LNCAP (cell line): Measurements from ENCODE around the gene ERGIC3.
A peak's percentile ranks its signal among the peaks of the same experiment; 100 is the strongest.

Experiments used
- CTCF ChIP-seq: fragments of 450-650 bp; IDR thresholded peaks from 2 replicates; pipeline ENCODE4 v1.5.1; 2017; ENCODE audit warnings: mild to moderate bottlenecking

The ERGIC3 gene

GRCh38 chr20:35564905-35565304 lies 23.0 kb downstream of the ERGIC3 start:
- no peak for TF ChIP-seq CTCF

GRCh38 chr20:35568645-35569044 lies 26.8 kb downstream of the ERGIC3 start:
- TF ChIP-seq CTCF = 0 out of 2 replicates have a peak, but pooled peaks have one; percentile 17

GRCh38 chr20:35571555-35571954 lies 29.7 kb downstream of the ERGIC3 start:
- TF ChIP-seq CTCF = no peak

- TF ChIP-seq CTCF = no peak
Observed at GRCh38 chr20:35572838-35573237, 31.0 kb downstream of the ERGIC3 start.

GRCh38 chr20:35575958-35576357 lies 34.1 kb downstream of the ERGIC3 start:
- no peak for TF ChIP-seq CTCF

GRCh38 chr20:35576816-35577215 lies 34.9 kb downstream of the ERGIC3 start:
- no peak for TF ChIP-seq CTCF

GRCh38 chr20:35578469-35578868 lies 36.6 kb downstream of the ERGIC3 start:
- TF ChIP-seq CTCF = no peak

GRCh38 chr20:35579196-35579595 lies 37.3 kb downstream of the ERGIC3 start:
- TF ChIP-seq CTCF = no peak
